Osteoblast (primary cell): ENCODE measurements around the gene TTC8. TPM values are rescaled to one million over a fixed set of nuclear protein-coding genes. Genes with fewer than 3 reads are reported as not detected.

ENCODE experiments used
- DNase-seq: peaks from one replicate; pipeline ENCODE4 v3.0.0; 2011; ENCODE audit warnings: low spot score, mixed read lengths; ENCODE audit not compliant: insufficient read length; ENCODE audit errors: missing footprints
- H2AFZ ChIP-seq: 2 replicates; pipeline ENCODE4 v1.6.0; 2011; ENCODE audit warnings: mild to moderate bottlenecking, low read length
- H3K27ac ChIP-seq: 2 replicates; pipeline ENCODE4 v1.5.1; 2011; ENCODE audit warnings: mild to moderate bottlenecking, low read depth, low read length, moderate library complexity
- H3K27me3 ChIP-seq: 2 replicates; pipeline ENCODE4 v1.6.0; 2012; ENCODE audit warnings: mild to moderate bottlenecking, control low read depth, inconsistent platforms, low read length, moderate library complexity; ENCODE audit not compliant: insufficient read depth
- H3K36me3 ChIP-seq: 2 replicates; pipeline ENCODE4 v1.5.1; 2011; ENCODE audit warnings: mild to moderate bottlenecking, low read length, control low read depth, moderate library complexity; ENCODE audit not compliant: insufficient read depth
- H3K4me1 ChIP-seq: 2 replicates; pipeline ENCODE4 v1.5.1; 2011; ENCODE audit warnings: mild to moderate bottlenecking, low read length, control low read depth, moderate library complexity; ENCODE audit not compliant: insufficient read depth
- H3K4me2 ChIP-seq: 2 replicates; pipeline ENCODE4 v1.6.0; 2011; ENCODE audit warnings: mild to moderate bottlenecking, low read length; ENCODE audit not compliant: insufficient read depth
- H3K4me3 ChIP-seq: fragments of 200-600 bp; sonication (generic); 3 replicates; pipeline ENCODE4 v1.5.1; 2012; ENCODE audit warnings: mild to moderate bottlenecking, low read length, inconsistent platforms; ENCODE audit not compliant: insufficient read depth
- H3K79me2 ChIP-seq: 2 replicates; pipeline ENCODE4 v1.6.0; 2012; ENCODE audit warnings: mild to moderate bottlenecking, low read length, control low read depth, inconsistent platforms; ENCODE audit not compliant: insufficient read depth
- H3K9me3 ChIP-seq: 2 replicates; pipeline ENCODE4 v1.5.1; 2011; ENCODE audit warnings: low read depth, low read length, control low read depth
- H4K20me1 ChIP-seq: 2 replicates; pipeline ENCODE4 v1.6.0; 2012; ENCODE audit warnings: mild to moderate bottlenecking, low read length, control low read depth; ENCODE audit not compliant: insufficient read depth
- CTCF ChIP-seq: IDR thresholded peaks from 2 replicates; pipeline ENCODE4 v1.5.1; 2011; ENCODE audit warnings: mild to moderate bottlenecking, low read depth, low read length, moderate library complexity; ENCODE audit errors: extremely low read depth
- total RNA-seq: library from RNA; depleted of rRNA; stranded (reverse); fragments of >200 nt; gene quantifications from 2 replicates; pipeline ENCODE4 v1.2.3, GENCODE V29; 2012

The TTC8 gene
- total RNA-seq, 1 donor: 30.8 TPM

GRCh38 chr14:88835661-88836060 is 11.2 kb downstream of the TTC8 start:
- peaks cover 4% of the 10 kb centered on the region for H3K36me3 ChIP-seq
- no peaks in the 10 kb centered on the region for H4K20me1 ChIP-seq
- H3K27ac ChIP-seq: peak overlapping the region; percentile 75
- H3K4me3 ChIP-seq: no peak overlapping the region
- H3K4me2 ChIP-seq: peak overlapping the region; percentile 54
- no peak for TF ChIP-seq CTCF
- no peaks in the 10 kb centered on the region for H3K27me3 ChIP-seq
- H3K4me1 ChIP-seq: peaks cover 41% of the 10 kb centered on the region
- no peak overlapping the region for H2AFZ ChIP-seq
- H3K79me2 ChIP-seq: peaks cover 55% of the 10 kb centered on the region
- no peak for DNase-seq
- H3K9me3 ChIP-seq: no peaks in the 10 kb centered on the region

GRCh38 chr14:88837495-88837894 is 13.0 kb downstream of the TTC8 start:
- peaks cover 31% of the 10 kb centered on the region for H3K4me1 ChIP-seq
- H3K27ac ChIP-seq: no peak overlapping the region
- H3K4me3 ChIP-seq: no peak overlapping the region
- TF ChIP-seq CTCF: no peak
- peaks cover 9% of the 10 kb centered on the region for H3K36me3 ChIP-seq
- H3K9me3 ChIP-seq: no peaks in the 10 kb centered on the region
- no peak overlapping the region for H2AFZ ChIP-seq
- H3K4me2 ChIP-seq: no peak overlapping the region
- no peak for DNase-seq
- H3K27me3 ChIP-seq: no peaks in the 10 kb centered on the region
- peaks cover 40% of the 10 kb centered on the region for H3K79me2 ChIP-seq
- H4K20me1 ChIP-seq: no peaks in the 10 kb centered on the region

- DNase-seq: no peak
- Histone ChIP-seq H3K27me3 (no peaks in the 10 kb centered on the region), H3K9me3 (no peaks in the 10 kb centered on the region), H2AFZ (no peak overlapping the region), H3K27ac (no peak overlapping the region), H3K4me2 (no peak overlapping the region), H3K36me3 (peaks cover 9% of the 10 kb centered on the region), H3K4me3 (no peak overlapping the region), H4K20me1 (no peaks in the 10 kb centered on the region), H3K79me2 (peaks cover 35% of the 10 kb centered on the region), H3K4me1 (peaks cover 31% of the 10 kb centered on the region)
- no peak for TF ChIP-seq CTCF
Measured at GRCh38 chr14:88838015-88838414, 13.6 kb downstream of the TTC8 start.

- no peak for TF ChIP-seq CTCF
- Histone ChIP-seq H3K36me3 (peaks cover 9% of the 10 kb centered on the region), H3K27ac (no peak overlapping the region), H3K9me3 (no peaks in the 10 kb centered on the region), H3K27me3 (no peaks in the 10 kb centered on the region), H3K4me1 (peaks cover 9% of the 10 kb centered on the region), H3K4me2 (no peak overlapping the region), H4K20me1 (no peaks in the 10 kb centered on the region), H2AFZ (no peak overlapping the region), H3K4me3 (no peak overlapping the region), H3K79me2 (peaks cover 22% of the 10 kb centered on the region)
- DNase-seq: no peak
Measured at GRCh38 chr14:88840926-88841325, 16.5 kb downstream of the TTC8 start.
